KBM-7 (cell line): ENCODE measurements around the gene MTX2.
A peak's percentile ranks its signal among the peaks of the same experiment; 100 is the strongest.
"Not testable (repeated sequence)": the region's sequence is repeated elsewhere in the genome, so short reads cannot be mapped to it uniquely, and the experiment has no call there.

Experiments used
- DNase-seq: peaks from one replicate; pipeline ENCODE4 v3.0.0-alpha.2; 2015
- in situ Hi-C: fragments of 300-500 bp; cut with MboI; formaldehyde crosslinking; loops from 2 replicates; pipeline ENCODE4 v1.14.3; 2020; ENCODE audit warnings: low sequenced_read_pairs, low pct_unique_long_range_greater_than_20kb, mixed read lengths

Gene MTX2

GRCh38 chr2:176283291-176284068, 14.2 kb downstream of the MTX2 start:
- in situ Hi-C loops, result no loop called here
- DNase-seq, result no peak

GRCh38 chr2:176284461-176285049, 15.3 kb downstream of the MTX2 start:
- DNase-seq, result no peak
- in situ Hi-C loops, result no loop called here

DNA sequence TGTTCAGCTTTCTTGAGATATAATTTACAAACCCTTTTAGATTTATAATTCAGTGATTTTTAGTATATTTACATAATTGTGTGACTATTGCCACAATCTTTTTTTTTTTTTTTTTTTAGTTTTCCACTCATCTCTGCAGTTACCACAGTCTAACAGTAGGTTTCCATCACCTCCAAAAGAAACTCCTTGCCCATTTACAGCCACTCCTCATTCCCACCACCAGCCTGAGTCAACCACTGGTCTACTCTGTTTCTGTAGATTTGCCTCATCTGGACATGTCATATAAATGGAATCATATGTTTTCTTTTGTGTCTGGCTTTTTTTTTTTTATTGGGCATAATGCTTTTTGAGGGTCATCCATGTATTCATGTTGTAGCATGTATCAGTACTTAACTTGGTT, 16.1 kb downstream of the MTX2 start:
- in situ Hi-C loops, result no loop called here
- no peak for DNase-seq

GRCh38 chr2:176291335-176291734, 22.1 kb downstream of the MTX2 start:
- no peak for DNase-seq
- in situ Hi-C loops, result no loop called here

DNA sequence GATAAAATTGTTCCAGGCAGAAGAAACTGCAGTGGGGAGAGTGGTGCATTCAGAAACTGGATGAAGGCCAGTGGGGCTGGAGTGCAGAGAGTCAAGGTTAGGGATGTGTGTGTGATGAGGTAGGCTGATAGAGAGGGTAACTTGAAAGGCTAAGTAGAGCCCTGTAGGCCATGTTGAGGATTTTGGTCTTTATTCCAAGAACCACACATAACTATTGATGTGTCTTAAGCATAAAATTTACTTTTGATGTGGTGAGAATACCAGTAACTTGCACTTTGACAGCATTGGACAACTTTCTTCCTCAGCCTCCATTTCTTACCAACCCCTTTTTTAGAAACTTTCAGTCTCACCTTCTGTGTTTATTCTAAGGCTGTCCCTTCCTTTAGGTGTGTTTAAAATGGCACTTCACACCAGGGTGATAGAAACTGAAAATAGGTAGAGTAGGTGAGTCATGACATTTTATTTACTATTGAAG, 22.6 kb downstream of the MTX2 start:
- no peak for DNase-seq
- in situ Hi-C loops, result no loop called here

DNA sequence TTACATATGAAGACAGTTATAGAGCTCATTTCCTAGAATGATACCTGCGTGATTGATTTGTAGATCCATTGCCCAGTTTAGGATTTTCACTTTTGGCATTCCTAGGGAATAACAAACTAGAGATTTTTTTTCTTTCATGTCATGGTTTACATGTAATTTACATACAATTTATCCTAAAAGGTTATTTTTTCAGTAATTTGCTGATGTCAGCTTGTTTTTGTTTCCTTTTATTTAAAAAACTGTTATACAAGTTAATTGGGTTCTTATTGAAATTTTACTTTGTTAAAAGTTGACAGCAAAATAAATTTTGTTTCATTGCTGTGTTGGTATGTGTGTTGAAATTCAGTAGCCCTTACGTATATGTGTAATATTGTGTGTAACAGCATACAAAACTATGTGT, 23.4 kb downstream of the MTX2 start:
- no peak for DNase-seq
- in situ Hi-C loops, result no loop called here

DNA sequence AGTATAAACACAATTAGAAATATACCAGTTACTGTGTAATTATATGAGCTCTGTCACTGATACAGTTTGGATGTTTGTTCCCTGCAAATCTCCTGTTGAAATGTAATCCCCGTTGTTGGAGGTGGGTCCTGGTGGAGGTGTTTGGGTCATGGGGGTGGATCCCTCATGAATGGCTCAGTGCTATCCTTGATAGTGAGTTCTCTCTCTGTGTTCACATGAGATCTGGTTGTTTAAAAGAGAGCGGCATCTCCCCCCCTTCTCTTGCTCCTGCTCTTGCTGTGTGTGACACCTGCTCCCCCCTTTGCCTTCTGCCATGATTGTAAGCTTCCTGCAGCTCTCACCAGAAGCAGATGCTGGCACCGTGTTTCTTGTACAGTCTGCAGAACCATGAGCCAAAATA, 24.1 kb downstream of the MTX2 start:
- in situ Hi-C loops, result no loop called here
- DNase-seq, result no peak

DNA sequence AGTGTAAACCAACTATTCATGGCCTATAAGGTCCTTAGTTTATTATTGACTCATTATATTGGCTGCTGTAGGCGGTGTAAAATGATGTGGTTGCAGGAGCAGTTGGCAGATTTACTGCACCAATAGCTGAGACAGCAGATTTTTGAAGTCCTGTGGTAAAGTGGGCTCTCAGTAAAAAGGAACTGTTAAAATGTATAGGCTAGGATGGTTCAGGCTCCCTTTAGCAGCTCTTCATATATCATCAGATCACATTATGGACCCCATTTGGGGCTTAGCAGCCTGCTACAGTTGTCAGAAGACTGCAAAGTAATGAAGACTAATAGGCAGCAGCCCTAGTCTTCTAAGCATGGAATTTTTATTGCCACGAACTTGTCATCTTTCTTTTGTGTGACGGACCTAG, 27.8 kb downstream of the MTX2 start:
- DNase-seq, result peak; percentile 12
- in situ Hi-C loops, result no loop called here

GRCh38 chr2:176297737-176298136, 28.5 kb downstream of the MTX2 start:
- DNase-seq, result no peak
- in situ Hi-C loops, result no loop called here

- in situ Hi-C loops, result not testable (repeated sequence)
Measured at GRCh38 chr2:176306020-176306419, 36.8 kb downstream of the MTX2 start.

GRCh38 chr2:176317199-176317598, 48.0 kb downstream of the MTX2 start:
- in situ Hi-C loops, result no loop called here
- DNase-seq, result no peak

More at GRCh38 chr2:176306020-176306419, 36.8 kb downstream of the MTX2 start:
- not testable (repeated sequence) for DNase-seq

GRCh38 chr2:176317623-176318065, 48.4 kb downstream of the MTX2 start:
- in situ Hi-C loops, result no loop called here
- no peak for DNase-seq

DNA sequence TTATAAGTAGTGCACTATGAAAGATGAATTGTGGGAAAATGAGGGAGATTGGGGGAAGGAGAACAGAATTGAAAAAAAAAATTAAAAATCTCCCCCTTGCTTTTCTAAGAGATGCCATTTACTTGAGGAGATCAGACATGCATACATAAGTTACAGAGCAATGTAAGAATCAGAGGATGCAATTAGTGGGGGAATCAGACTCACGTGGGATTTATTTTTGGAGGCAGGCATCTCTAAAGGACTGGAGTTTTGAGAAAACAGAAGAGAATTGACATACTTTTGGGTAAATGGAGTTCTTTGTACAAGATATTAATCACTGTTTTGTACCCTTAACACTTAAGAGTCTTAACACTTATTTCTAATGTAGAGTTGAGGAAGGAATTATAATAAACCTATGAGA, 52.7 kb downstream of the MTX2 start:
- in situ Hi-C loops, result no loop called here
- DNase-seq, result no peak

GRCh38 chr2:176324862-176325261, 55.6 kb downstream of the MTX2 start:
- DNase-seq, result no peak
- in situ Hi-C loops, result no loop called here

GRCh38 chr2:176325732-176326131, 56.5 kb downstream of the MTX2 start:
- in situ Hi-C loops, result no loop called here
- DNase-seq, result no peak

- DNase-seq, result no peak
- in situ Hi-C loops, result no loop called here
Measured at GRCh38 chr2:176328149-176328548, 58.9 kb downstream of the MTX2 start.

GRCh38 chr2:176330612-176331011, 61.4 kb downstream of the MTX2 start:
- in situ Hi-C loops, result no loop called here
- no peak for DNase-seq

- in situ Hi-C loops, result no loop called here
- no peak for DNase-seq
Measured at GRCh38 chr2:176331646-176332045, 62.4 kb downstream of the MTX2 start.

DNA sequence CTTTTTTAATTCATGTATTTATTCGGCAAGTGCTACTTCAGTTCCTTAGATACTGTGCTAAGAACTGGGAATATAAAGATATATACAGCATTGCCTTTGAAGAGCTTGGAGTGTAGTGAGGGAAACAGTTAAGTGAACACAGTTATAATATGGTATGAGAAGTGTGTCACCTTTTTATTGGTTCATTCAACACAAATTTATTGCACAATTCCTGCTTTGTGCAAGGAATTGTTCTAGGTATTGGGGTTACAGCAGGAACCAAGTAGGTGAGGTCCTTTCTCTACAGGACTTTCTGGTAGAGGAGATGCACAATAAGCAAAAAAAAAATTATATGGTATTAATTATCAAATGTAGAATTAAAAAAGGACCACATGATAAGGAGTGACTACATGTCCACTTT, 65.5 kb downstream of the MTX2 start:
- no peak for DNase-seq
- in situ Hi-C loops, result no loop called here

GRCh38 chr2:176338395-176338794, 69.2 kb downstream of the MTX2 start:
- in situ Hi-C loops, result no loop called here
- no peak for DNase-seq

DNA sequence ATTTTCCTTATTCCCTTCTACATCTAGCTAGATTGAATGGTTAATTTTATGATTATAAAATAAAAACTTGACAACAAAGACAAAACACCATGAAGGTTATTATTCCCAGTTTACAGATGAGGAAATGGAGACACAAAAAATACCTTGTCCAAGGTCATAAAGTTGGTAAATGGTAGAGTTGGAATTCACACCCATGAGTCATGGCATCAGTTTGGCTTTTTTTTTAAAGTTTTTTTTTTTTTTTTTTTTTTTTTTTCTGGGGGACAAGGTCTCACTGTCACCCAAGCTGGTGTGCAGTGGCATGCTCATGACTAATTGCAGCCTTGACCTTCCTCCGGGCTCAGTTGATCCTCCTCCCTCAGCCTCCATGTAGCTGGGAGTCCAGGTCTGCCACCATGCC, 70.0 kb downstream of the MTX2 start:
- no peak for DNase-seq
- in situ Hi-C loops, result no loop called here
